ENCODE data around the gene MCF2L.

MCF2L gene

GRCh38 chr13:112965573-112966115 is 3.4 kb upstream of the MCF2L start:
- no peak overlapping the region for H3K4me3 ChIP-seq (ENCODE audit: low read length)
- TF ChIP-seq ZNF274 (IDR thresholded peaks at IDR 0.05; ENCODE audit: low read depth, low read length) = no peak

- no peak overlapping the region for H3K4me3 ChIP-seq (ENCODE audit: low read length)
- no peak for TF ChIP-seq ZNF274 (IDR thresholded peaks at IDR 0.05; ENCODE audit: low read depth, low read length)
These were observed 2.2 kb upstream of the MCF2L start for GRCh38 chr13:112966776-112967175.

GRCh38 chr13:112967686-112968379 is 1.2 kb upstream of the MCF2L start:
- H3K4me3 ChIP-seq (ENCODE audit: low read length) = no peak overlapping the region; the same call in 1 of the 2 replicates

GRCh38 chr13:112968380-112968909 is 569 bp upstream of the MCF2L start:
- H3K4me3 ChIP-seq (ENCODE audit: low read length) = peak overlapping the region; percentile 57; the same call in 1 of the 2 replicates
- TF ChIP-seq ZNF274 (IDR thresholded peaks at IDR 0.05; ENCODE audit: low read depth, low read length) = no peak

More at GRCh38 chr13:112967686-112968379, 1.2 kb upstream of the MCF2L start:
- TF ChIP-seq ZNF274 (IDR thresholded peaks at IDR 0.05; ENCODE audit: low read depth, low read length) = no peak

GRCh38 chr13:112969692-112970338 is 801 bp downstream of the MCF2L start:
- no peak for TF ChIP-seq ZNF274 (IDR thresholded peaks at IDR 0.05; ENCODE audit: low read depth, low read length)
- H3K4me3 ChIP-seq (ENCODE audit: low read length) = peak overlapping the region; percentile 57; the same call in 1 of the 2 replicates

GRCh38 chr13:112970552-112971287 is 1.7 kb downstream of the MCF2L start:
- H3K4me3 ChIP-seq (ENCODE audit: low read length) = no peak overlapping the region

GRCh38 chr13:112971288-112971643 is 2.3 kb downstream of the MCF2L start:
- no peak overlapping the region for H3K4me3 ChIP-seq (ENCODE audit: low read length)
- TF ChIP-seq ZNF274 (IDR thresholded peaks at IDR 0.05; ENCODE audit: low read depth, low read length) = no peak

More at GRCh38 chr13:112970552-112971287, 1.7 kb downstream of the MCF2L start:
- TF ChIP-seq ZNF274 (IDR thresholded peaks at IDR 0.05; ENCODE audit: low read depth, low read length) = no peak

GRCh38 chr13:112972258-112972657 is 3.2 kb downstream of the MCF2L start:
- no peak for TF ChIP-seq ZNF274 (IDR thresholded peaks at IDR 0.05; ENCODE audit: low read depth, low read length)
- H3K4me3 ChIP-seq (ENCODE audit: low read length) = no peak overlapping the region

GRCh38 chr13:112972867-112973576 is 4.0 kb downstream of the MCF2L start:
- no peak for TF ChIP-seq ZNF274 (IDR thresholded peaks at IDR 0.05; ENCODE audit: low read depth, low read length)
- H3K4me3 ChIP-seq (ENCODE audit: low read length) = no peak overlapping the region

GRCh38 chr13:112973577-112973951 is 4.5 kb downstream of the MCF2L start:
- TF ChIP-seq ZNF274 (IDR thresholded peaks at IDR 0.05; ENCODE audit: low read depth, low read length) = no peak
- no peak overlapping the region for H3K4me3 ChIP-seq (ENCODE audit: low read length)

- TF ChIP-seq ZNF274 (IDR thresholded peaks at IDR 0.05; ENCODE audit: low read depth, low read length) = no peak
- H3K4me3 ChIP-seq (ENCODE audit: low read length) = no peak overlapping the region
These were observed 5.1 kb downstream of the MCF2L start for GRCh38 chr13:112974125-112974524.

- TF ChIP-seq ZNF274 (IDR thresholded peaks at IDR 0.05; ENCODE audit: low read depth, low read length) = no peak
- no peak overlapping the region for H3K4me3 ChIP-seq (ENCODE audit: low read length)
These were observed 5.7 kb downstream of the MCF2L start for GRCh38 chr13:112974671-112975070.

- no peak for TF ChIP-seq ZNF274 (IDR thresholded peaks at IDR 0.05; ENCODE audit: low read depth, low read length)
These were observed 6.5 kb downstream of the MCF2L start for GRCh38 chr13:112975401-112975939.

More at GRCh38 chr13:112975401-112975939, 6.5 kb downstream of the MCF2L start:
- H3K4me3 ChIP-seq (ENCODE audit: low read length) = no peak overlapping the region
